GM18520 (cell line): ENCODE measurements around the gene GLYATL3.

Source experiments
- ATAC-seq: cut with Tn5 transposase; IDR thresholded peaks from one replicate; pipeline ENCODE4 v1.9.1; 2021; ENCODE audit not compliant: unreplicated experiment

Gene GLYATL3

DNA sequence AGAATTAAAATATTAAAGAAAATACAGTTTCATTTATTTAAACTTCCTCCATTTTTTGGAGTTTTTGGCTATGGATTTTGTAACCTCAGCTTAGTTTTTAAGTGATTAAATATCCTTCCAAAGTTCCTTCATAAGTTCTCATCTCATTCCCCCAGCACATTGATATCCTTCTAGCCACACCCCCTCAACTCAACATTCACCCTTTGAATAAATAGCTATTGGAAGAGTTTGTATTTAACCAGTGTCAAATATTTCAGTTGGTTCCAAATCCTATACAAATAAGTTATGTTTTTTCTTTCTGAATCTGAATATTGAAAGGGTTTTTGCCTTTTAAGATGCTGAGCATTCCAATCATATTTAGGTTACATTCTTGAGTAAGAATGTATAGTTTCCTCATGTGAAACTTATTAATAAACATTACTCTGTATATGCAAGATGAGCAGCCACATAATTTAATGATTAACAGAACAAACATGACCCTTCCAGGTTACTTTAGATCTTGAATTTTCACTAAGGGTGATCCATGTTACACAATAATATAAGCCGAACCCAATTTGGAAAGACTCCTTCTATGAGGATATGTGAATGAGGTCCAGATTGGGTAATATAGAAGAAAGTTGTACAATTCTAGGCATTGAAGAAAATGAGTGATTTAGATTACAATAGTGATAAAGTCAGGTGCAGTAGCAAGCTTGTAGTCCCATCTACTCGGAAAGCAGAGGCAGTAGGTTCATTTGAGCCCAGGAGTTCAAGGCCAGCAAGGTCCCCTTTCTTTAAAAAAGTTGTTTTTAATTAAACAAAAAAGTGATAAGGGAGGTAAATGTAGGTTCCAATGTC lies 13.6 kb downstream of the GLYATL3 start:
- ATAC-seq, result no peak

DNA sequence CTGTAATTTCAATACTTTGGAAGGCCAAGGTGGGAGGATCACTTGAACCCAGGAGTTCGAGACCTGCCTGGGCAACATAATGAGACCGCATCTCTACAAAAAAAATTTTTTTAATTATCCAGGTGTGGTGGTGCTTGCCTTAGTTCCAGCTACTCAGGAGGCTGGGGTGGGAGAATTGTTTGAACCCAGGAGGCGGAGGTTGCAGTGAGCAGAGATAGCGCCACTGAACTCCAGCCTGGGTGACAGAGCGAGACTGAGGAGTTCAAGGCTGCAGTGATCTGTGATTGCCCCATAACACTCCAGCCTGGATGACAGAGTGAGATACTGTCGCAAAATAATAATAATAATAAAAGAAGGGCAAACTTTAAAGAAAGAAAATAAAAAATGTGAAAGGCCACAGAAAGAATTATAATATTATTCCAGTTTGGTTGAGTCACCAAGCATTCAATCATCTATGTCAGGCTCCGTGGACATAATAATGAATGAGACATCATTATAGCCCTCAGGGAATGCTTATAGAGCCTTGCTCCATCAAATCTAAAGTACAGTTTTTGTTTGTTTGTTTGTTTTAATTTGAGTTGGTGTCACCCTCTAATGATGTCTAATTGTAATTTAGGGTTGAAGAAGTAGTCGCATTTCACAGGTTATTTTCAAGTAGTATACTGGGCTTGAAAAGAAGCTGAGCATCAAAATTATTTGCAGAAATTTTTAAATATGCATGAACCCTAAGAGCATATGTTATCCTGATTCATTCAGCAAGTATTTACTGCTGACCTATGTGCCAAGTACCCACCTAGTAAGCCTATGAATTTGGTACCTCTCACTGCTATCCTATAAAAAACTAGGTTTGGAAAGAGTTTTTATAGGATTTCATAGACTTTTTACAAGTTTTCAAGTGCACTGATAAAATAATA lies 15.1 kb downstream of the GLYATL3 start:
- ATAC-seq, result no peak

- no peak for ATAC-seq
These were observed 15.9 kb downstream of the GLYATL3 start for GRCh38 chr6:49515485-49516146.

- ATAC-seq, result no peak
These were observed 16.4 kb downstream of the GLYATL3 start for GRCh38 chr6:49516147-49516505.

DNA sequence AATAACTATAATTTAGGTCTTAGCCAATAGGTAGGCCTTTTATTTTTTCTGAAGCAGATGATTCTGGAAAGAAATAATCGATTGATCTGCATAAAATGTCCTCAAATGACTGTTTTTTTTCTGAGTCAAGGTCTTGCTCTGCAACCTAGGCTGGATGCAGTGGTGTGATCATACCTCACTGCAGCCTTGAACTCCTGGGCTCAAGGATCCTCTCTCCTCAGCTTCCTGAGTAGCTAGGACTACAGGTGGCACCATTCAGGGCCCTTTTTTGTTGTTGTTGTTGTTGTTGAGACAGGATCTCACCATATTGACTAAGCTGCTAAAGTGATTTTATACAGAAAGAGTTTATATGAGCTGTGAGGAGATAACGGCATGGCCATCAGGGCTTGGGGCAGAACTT lies 18.2 kb downstream of the GLYATL3 start:
- ATAC-seq, result no peak

DNA sequence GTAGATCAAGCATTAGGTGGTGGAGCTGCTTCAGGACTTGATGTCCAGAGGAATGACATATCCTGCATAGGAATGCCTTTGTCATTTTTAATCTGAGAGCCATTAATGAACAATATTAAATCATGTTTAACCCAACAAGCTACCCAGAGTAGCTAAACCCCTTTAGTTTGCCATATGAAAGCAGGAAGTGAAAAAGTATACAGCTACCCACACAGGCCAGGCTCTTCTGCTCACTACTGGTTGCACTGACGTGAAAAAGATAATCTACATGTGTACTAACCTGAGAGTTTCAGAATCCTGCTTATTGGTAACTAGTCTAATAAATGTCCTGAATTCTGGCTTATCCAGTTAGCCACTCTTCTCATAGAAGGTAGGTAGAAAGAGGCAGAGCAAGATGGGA lies 19.9 kb downstream of the GLYATL3 start:
- peak; percentile 86 for ATAC-seq

DNA sequence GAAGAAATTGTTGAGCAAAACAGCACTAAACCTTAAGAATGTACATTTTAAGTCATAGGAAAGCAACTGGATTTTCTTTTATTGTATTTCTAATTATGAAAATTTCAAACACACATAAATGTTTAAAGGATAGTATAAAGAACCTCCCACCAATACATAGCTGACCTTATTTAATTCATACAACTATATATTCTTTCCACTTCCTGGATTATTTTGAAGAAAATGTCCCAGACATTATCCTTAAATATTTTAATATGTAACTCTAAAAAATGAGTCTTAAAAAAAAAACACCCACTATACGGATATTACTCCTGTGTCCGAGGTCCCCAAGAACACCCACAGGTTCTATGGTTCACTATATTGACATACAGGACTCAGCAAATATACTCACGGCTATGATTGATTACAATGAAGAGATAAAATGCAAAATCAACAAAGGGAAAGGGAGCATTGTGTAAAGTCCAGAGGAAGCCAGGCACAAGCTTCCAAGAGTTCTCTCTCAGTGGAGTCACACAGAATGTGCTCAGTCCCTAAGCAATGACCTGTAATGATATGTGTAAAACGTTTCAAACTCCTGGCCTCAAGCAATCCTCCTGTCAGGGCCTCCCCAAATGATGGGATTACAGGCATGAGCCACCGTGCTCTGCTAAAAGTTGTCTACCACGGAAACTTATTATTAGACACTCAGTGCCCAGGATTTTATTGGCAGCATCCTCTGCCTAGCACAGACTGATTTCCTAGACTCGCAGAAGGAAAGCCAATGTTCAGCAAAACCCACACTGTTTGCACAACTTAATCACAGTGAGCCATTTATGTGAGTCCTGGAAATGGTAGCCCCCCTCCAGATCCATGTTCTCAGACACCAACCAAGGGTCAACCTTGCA lies 23.2 kb downstream of the GLYATL3 start:
- ATAC-seq, result no peak

DNA sequence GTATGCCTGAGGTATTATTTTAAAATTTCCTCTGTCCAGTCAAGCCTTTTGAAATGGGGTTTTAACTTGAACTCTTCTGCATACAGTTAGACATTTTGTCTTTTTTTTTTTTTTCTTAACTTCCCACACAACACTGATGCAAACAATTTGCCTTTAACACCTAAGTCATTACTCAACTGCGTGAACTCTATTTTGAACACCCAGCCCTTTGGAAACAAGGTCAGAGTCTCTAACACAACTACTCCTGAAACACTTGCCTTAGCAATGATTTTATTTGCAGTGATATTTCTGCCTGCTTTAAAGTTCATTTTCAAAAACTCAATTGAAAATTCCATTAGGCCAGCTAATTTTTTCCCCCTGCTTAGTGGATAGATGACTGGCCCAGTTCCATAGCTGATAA lies 24.2 kb downstream of the GLYATL3 start:
- no peak for ATAC-seq

DNA sequence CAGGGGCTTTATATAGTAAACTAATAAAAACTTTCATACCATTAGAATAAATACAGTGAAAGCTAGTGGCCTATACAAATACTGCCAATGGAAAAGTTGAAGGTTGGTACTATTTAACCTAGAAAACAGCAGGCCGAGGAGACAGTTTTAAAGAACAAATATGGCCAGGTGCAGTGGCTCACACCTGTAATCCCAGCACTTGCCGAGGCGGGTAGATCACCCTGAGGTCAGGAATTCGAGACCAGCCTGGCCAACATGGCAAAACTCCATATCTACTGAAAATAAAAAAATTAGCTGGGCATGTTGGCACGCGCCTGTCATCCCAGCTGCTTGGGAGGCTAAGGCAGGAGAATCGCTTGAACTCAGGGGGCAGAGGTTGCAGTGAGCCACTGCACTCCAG lies 24.8 kb downstream of the GLYATL3 start:
- ATAC-seq, result no peak

- ATAC-seq, result no peak
These were observed 26.9 kb downstream of the GLYATL3 start for GRCh38 chr6:49526598-49526997.

DNA sequence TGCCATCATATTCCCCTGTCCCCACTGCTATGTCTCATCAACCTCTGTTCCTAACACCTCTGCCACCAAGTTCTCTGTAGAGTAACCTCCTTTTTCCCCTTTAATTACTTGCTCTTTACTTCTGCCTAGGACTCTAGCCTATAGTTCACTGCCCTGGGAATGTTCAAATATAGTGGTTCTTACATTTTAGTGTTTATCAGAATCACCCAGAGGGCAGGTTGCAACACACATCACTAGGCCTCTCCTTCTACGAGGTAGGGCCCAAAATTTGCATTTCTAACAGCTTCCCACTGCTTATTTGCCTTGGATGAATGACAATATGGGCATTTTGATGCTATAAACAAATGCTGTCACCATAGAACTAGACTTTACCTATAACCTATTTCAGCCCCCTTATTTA lies 27.6 kb downstream of the GLYATL3 start:
- ATAC-seq, result no peak

DNA sequence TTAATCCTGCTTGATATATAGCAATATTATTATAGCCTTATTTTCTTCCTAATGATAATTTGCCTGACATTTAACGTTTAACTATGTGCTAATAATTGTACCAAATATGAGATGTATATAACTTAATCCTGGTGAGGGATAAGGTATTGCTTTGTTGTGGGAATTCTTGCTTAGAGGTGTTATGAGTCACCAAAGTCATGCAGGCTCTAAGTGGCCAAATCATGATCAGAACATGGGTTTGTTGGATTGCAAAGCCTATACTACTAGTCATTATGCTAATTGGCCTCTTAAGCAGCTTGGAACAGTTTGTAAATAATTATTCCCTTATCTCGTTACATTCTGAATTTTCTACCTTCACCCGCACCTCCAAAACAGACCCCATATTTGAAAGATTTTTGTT lies 28.8 kb downstream of the GLYATL3 start:
- ATAC-seq, result no peak

DNA sequence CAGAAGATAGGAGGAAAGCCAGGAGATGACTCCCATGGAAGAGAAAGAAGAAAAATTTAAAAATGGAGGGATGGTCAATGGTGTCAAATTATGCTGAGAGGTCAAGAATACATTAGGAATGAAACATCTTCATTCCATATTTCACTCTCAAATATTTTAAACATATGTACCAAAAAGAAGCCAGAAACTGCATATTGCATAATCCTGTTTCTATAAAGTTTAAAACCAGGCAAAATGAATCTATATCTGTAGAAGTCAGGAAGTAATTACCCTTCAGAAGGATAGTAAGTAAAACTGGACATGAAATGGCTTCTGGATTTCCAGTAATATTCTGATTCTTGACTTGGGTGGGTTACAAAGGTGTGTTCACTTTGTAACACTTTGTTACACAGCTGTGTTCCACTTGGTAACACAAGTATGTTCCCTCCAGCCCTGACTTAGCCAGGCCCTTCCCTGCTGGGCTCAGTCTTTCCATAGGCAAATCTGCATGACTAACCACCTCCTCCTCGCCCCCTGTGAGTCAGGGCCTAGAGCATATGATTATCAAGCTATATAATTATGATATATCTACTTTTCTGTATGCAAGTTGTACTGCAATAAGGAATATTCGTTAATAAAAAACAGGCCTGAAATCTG lies 30.5 kb downstream of the GLYATL3 start:
- ATAC-seq, result no peak

DNA sequence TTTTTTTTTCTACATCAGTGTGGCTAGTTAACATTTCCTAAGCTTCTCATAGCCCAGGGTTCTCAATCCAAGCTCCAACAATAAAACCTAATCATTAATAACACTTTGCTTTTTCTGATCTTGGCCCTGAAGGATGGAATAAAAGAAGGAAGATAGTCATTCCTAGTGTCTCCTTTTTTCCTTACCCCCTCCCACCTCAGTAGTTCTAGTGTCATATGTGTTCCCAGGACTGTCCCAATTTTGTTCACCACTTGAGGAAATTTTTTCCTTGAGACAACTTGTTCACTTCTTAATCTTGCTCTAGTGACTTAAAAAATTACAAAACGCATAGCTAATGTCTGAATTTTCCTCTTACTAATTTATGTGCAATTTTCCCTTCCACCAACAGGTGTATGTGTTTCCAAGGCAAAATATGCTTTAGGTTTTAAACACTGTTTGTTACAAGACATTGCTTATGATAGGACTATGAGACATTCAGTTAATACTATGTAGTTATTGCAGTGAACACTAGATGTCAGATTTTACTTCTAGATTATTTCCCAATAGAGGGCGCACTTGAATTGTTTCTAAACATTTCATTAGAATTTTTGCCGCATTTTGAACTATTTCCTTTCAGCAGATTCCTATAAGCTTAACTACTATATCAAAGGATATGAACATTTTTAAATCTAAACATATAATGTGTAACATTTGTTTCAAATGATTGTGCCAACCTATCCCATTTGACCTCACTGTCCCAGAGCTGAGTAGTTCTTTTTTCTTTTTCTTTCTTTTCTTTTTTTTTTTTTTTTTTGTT lies 32.2 kb downstream of the GLYATL3 start:
- peak; percentile 74 for ATAC-seq

- no peak for ATAC-seq
These were observed 36.1 kb downstream of the GLYATL3 start for GRCh38 chr6:49535795-49536194.

DNA sequence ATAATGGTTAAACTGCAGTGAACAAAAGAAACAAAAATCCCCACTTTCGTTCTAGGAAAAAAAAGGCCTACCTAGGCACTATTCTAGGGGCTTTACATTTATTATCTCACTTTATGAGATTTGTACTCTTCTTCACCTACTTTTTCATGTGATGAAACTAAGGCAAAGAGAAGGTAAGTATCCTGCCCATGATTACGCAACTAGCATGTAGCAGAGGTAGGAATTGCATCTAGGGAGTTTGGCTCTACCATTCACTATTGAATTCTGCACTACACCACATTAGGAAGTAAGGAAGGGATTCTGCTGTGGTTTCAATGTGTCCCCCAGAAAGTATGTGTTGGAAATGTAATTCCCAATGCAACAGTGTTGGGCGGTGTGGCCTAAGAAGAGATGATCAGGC lies 39.4 kb downstream of the GLYATL3 start:
- ATAC-seq, result no peak

GRCh38 chr6:49540614-49541013 lies 40.9 kb downstream of the GLYATL3 start:
- no peak for ATAC-seq

- no peak for ATAC-seq
These were observed 41.5 kb downstream of the GLYATL3 start for GRCh38 chr6:49541210-49541724.

DNA sequence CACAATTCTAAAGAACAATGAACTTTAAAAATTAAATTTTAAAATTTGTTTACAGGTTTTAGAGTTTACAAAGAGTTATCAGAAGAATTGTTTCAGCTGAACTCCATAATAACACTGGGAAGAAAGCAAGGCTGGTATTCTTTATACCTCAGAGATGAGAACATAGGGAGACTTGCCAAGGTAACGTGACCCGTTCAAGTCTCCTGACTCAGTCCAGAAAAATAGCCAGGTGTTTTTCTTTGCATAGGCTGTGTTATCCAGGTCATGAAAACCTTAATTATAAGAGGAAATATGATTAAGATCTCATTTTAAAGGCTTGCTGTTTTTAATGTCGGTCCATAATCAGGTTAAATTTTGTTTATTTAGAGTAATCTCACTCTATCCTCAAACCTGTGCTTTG lies 42.2 kb downstream of the GLYATL3 start:
- ATAC-seq, result no peak
